GM12872 (cell line): Measurements from ENCODE around the gene HHIPL1.

Source experiments
- CTCF ChIP-seq: IDR thresholded peaks from 3 replicates; pipeline ENCODE4 v1.5.1; 2011; ENCODE audit warnings: low read depth, mild to moderate bottlenecking, low read length, moderate library complexity; ENCODE audit not compliant: insufficient read depth

The HHIPL1 gene

GRCh38 chr14:99678198-99678597 is 33.3 kb downstream of the HHIPL1 start:
- no peak for TF ChIP-seq CTCF

GRCh38 chr14:99679111-99679510 is 34.2 kb downstream of the HHIPL1 start:
- no peak for TF ChIP-seq CTCF

- TF ChIP-seq CTCF, result no peak
Measured at GRCh38 chr14:99679543-99679942, 34.6 kb downstream of the HHIPL1 start.

- TF ChIP-seq CTCF, result no peak
Measured at GRCh38 chr14:99679996-99680395, 35.1 kb downstream of the HHIPL1 start.

GRCh38 chr14:99681101-99681831 is 36.3 kb downstream of the HHIPL1 start:
- no peak for TF ChIP-seq CTCF

GRCh38 chr14:99681832-99682148 is 36.9 kb downstream of the HHIPL1 start:
- TF ChIP-seq CTCF, result no peak

- peak; percentile 86 for TF ChIP-seq CTCF
Measured at GRCh38 chr14:99682809-99683618, 38.1 kb downstream of the HHIPL1 start.
